GM18526 (cell line): ENCODE measurements around the gene LRRC36.

ENCODE experiments used
- POLR2A ChIP-seq: IDR thresholded peaks from 3 replicates; pipeline ENCODE4 v1.6.1; 2011; ENCODE audit not compliant: insufficient read length; ENCODE audit errors: extremely low read depth

The LRRC36 gene

GRCh38 chr16:67326472-67327309, at the start of gene LRRC36, which contains the start of gene KCTD19:
Gene LRRC36 (plus strand): TSS chr16:67326815. CDS start chr16:67326863, 48 bp downstream.
Gene KCTD19 (minus strand): TSS chr16:67326741. CDS start chr16:67326707, 34 bp downstream.
- TF ChIP-seq POLR2A = no peak

GRCh38 chr16:67277294-67277998, 49.2 kb upstream of the LRRC36 start:
- TF ChIP-seq POLR2A = no peak

- TF ChIP-seq POLR2A = no peak
These were observed 48.4 kb upstream of the LRRC36 start for GRCh38 chr16:67277999-67278772.

- peak; percentile 30 for TF ChIP-seq POLR2A
These were observed 47.8 kb upstream of the LRRC36 start for GRCh38 chr16:67278773-67279295.

- TF ChIP-seq POLR2A = no peak
These were observed 47.1 kb upstream of the LRRC36 start, which contains the start of gene PLEKHG4 for GRCh38 chr16:67279296-67280089. Gene PLEKHG4 (plus strand): TSS chr16:67279532. CDS start chr16:67280045, 513 bp downstream.

GRCh38 chr16:67280090-67281015, 46.3 kb upstream of the LRRC36 start:
- no peak for TF ChIP-seq POLR2A

DNA sequence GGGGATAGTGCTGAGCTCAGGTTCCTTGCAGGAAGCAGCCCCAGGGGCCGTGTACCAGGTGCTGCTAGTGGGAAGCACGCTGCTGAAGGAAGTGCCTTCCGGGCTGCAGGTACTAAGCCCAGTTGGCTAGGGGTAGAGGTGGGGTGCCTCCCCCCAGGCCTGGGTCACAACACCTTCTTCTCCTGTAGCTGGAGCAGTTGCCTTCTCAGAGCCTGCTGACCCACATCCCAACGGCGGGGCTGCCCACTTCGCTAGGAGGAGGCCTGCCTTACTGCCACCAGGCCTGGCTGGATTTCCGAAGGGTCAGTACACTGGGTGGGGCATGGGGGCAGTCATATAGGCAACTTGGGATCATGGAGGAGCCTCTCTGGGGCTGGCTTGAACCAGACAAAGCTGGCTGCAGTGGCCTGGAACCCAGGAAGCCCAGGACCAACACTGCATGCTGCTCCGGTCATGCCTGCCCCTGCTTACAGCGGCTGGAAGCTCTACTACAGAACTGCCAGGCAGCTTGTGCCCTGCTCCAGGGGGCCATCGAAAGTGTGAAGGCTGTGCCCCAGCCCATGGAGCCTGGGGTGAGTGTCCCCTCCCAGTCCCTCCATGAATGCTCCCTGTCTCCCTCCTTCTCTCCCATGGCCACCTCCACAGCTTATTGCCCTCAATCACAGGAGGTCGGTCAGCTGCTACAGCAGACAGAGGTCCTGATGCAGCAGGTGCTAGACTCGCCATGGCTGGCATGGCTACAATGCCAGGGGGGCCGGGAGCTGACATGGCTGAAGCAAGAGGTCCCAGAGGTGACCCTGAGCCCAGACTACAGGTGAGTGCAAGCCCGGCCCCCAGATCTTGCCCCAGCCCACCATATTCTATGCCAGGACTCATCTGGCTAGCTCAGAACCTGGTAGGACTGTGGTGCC, 44.8 kb upstream of the LRRC36 start:
- no peak for TF ChIP-seq POLR2A

GRCh38 chr16:67282447-67282805, 44.2 kb upstream of the LRRC36 start:
- TF ChIP-seq POLR2A = no peak

- TF ChIP-seq POLR2A = no peak
These were observed 43.4 kb upstream of the LRRC36 start for GRCh38 chr16:67283039-67283825.

- TF ChIP-seq POLR2A = no peak
These were observed 42.6 kb upstream of the LRRC36 start for GRCh38 chr16:67283826-67284555.

- TF ChIP-seq POLR2A = no peak
These were observed 41.6 kb upstream of the LRRC36 start for GRCh38 chr16:67284699-67285646.
